ENCODE measurements around the gene SCAANT1. TPM values are rescaled to one million over a fixed set of nuclear protein-coding genes. Genes with fewer than 3 reads are reported as not detected.
A peak's percentile ranks its signal among the peaks of the same experiment; 100 is the strongest.

SCAANT1 gene
- polyA plus RNA-seq, 3 donors, result not detected

DNA sequence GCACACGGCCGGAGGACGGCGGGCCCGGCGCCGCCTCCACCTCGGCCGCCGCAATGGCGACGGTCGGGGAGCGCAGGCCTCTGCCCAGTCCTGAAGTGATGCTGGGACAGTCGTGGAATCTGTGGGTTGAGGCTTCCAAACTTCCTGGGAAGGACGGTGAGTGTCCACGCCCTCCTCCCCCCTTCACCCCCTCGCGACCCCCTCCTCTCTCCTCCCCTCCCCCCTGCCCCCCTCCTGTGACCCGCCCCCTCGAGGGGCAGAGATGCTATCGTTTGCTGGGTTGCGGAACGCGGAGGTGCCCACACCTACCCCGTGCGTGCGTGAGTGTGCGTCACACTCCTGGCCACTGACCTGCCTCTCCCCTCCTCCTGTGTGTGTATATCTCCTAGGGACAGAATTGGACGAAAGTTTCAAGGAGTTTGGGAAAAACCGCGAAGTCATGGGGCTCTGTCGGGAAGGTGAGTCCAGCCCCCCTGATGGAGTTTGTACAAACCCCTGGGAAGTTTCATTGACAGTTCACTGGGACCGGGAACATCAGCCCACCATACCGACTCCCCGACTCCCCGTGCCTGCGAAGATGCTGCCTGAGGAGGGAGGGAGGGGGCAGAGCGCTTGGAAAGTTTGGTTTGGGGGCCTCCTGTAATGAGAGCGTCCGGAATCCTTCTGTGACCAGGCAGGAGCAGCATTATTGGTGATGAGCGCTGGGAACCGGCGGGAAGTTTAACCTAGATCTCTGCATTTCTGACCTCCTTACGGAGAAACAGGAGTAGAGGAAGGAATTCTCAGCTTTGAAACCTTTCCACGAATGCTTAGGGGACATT lies 795 bp upstream of the SCAANT1 start:
- Histone ChIP-seq H3K79me2 (ENCODE audit: insufficient read depth, low read length) (peaks cover 62% of the 10 kb centered on the region), H3K9ac (ENCODE audit: insufficient read depth, low read length, poor library complexity, severe bottlenecking) (peak overlapping the region; percentile 81), H3K4me3 (replicated peaks in 1 of 3; ENCODE audit: low read depth in 2 of 3, low read length in 3 of 3) (peak overlapping the region; percentile 28 to 89 (median 84)), H4K20me1 (ENCODE audit: insufficient read depth, low read length) (peaks cover 31% of the 10 kb centered on the region), H3K9me3 (replicated peaks in 1 of 2; ENCODE audit: control insufficient read depth in 1 of 2, insufficient read depth in 1 of 2, low read length in 2 of 2) (no peaks in the 10 kb centered on the region), H3K27me3 (ENCODE audit: control insufficient read depth in 2 of 2, insufficient read depth in 2 of 2, low read length in 2 of 2) (no peaks in the 10 kb centered on the region), H3K27ac (ENCODE audit: low read depth in 1 of 2, low read length in 2 of 2) (peak overlapping the region; percentile 81 to 91), H3K36me3 (replicated peaks in 1 of 2; ENCODE audit: control insufficient read depth in 1 of 2, insufficient read depth in 2 of 2, low read length in 2 of 2) (peaks cover 22 to 38% of the 10 kb centered on the region in 2 donors), H2AFZ (ENCODE audit: insufficient read depth, low read depth, low read length, poor library complexity, severe bottlenecking) (peak overlapping the region; percentile 33), H3K4me2 (replicated peaks; ENCODE audit: extremely low read depth, low read length, poor library complexity, severe bottlenecking) (peak overlapping the region; percentile 73), H3K4me1 (ENCODE audit: control insufficient read depth in 1 of 2, insufficient read depth in 2 of 2, low read length in 2 of 2) (peaks cover 33 to 46% of the 10 kb centered on the region in 2 donors)
- peaks cover 30 to 50% of the 10 kb centered on the region in 2 donors for H3K36me3 Mint-ChIP-seq
- TF ChIP-seq CTCF (IDR thresholded peaks at IDR 0.05), result no peak
- H3K4me1 Mint-ChIP-seq, result peaks cover 44% of the 10 kb centered on the region
- peak overlapping the region; percentile 85 to 94 (median 93) for H3K27ac Mint-ChIP-seq
- peaks cover 0 to 4% (median 0%) of the 10 kb centered on the region in 3 donors for H3K27me3 Mint-ChIP-seq (ENCODE audit: low read depth in 3 of 3)
- intact Hi-C loops (cut with micrococcal nuclease), result loop anchor here (2.0 to 5.0 kb wide), 5 partner anchors 20 to 64 kb away; no protein-coding TSS in a partner anchor
- WGBS (ENCODE audit: insufficient coverage), result 35% methylated on average over 20 of the region's 46 CpGs
- peak in 2 of 3 donors; percentile 31 to 69 for DNase-seq
- peak overlapping the region; percentile 83 to 89 for H3K4me3 Mint-ChIP-seq
- H3K9me3 Mint-ChIP-seq, result no peaks in the 10 kb centered on the region

DNA sequence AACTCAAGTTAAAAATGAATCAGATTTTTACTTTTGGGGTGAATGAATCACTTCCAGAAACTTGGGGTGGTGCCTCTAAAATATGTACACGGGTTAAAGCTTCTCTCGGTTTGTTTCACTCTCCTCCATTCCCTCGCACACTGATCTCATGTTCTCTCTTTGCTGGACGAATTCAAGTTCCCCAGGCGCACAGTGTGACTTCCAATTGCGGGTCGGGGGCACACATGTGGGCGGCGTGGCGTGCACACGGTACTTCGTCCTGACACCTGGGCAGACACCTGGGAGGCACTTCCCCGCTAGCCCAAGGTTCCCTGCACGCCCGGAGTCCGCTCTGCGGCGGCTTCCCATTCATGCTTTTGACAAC lies 692 bp downstream of the SCAANT1 start:
- Histone ChIP-seq H4K20me1 (ENCODE audit: insufficient read depth, low read length) (peaks cover 35% of the 10 kb centered on the region), H3K27ac (ENCODE audit: low read depth in 1 of 2, low read length in 2 of 2) (peak overlapping the region; percentile 81 to 91), H3K79me2 (ENCODE audit: insufficient read depth, low read length) (peaks cover 61% of the 10 kb centered on the region), H3K27me3 (ENCODE audit: control insufficient read depth in 2 of 2, insufficient read depth in 2 of 2, low read length in 2 of 2) (no peaks in the 10 kb centered on the region), H3K4me1 (ENCODE audit: control insufficient read depth in 1 of 2, insufficient read depth in 2 of 2, low read length in 2 of 2) (peaks cover 33 to 46% of the 10 kb centered on the region in 2 donors), H3K36me3 (replicated peaks in 1 of 2; ENCODE audit: control insufficient read depth in 1 of 2, insufficient read depth in 2 of 2, low read length in 2 of 2) (peaks cover 14 to 31% of the 10 kb centered on the region in 2 donors), H3K9me3 (replicated peaks in 1 of 2; ENCODE audit: control insufficient read depth in 1 of 2, insufficient read depth in 1 of 2, low read length in 2 of 2) (no peaks in the 10 kb centered on the region), H2AFZ (ENCODE audit: insufficient read depth, low read depth, low read length, poor library complexity, severe bottlenecking) (peak overlapping the region; percentile 81), H3K9ac (ENCODE audit: insufficient read depth, low read length, poor library complexity, severe bottlenecking) (peak overlapping the region; percentile 81), H3K4me2 (replicated peaks; ENCODE audit: extremely low read depth, low read length, poor library complexity, severe bottlenecking) (peak overlapping the region; percentile 93), H3K4me3 (replicated peaks in 1 of 3; ENCODE audit: low read depth in 2 of 3, low read length in 3 of 3) (peak overlapping the region; percentile 77 to 89 (median 84))
- under 1% methylated on average over 17 of the region's 18 CpGs for WGBS (ENCODE audit: insufficient coverage)
- H3K27me3 Mint-ChIP-seq (ENCODE audit: low read depth in 3 of 3), result peaks cover 0 to 4% (median 0%) of the 10 kb centered on the region in 3 donors
- intact Hi-C loops (cut with micrococcal nuclease), result loop anchor here (2.0 to 5.0 kb wide), 4 partner anchors 34 to 66 kb away; no protein-coding TSS in a partner anchor
- H3K9me3 Mint-ChIP-seq, result no peaks in the 10 kb centered on the region
- DNase-seq, result peak in 2 of 3 donors; percentile 25 to 35
- H3K4me3 Mint-ChIP-seq, result peak overlapping the region; percentile 92 to 95
- no peak for TF ChIP-seq CTCF (IDR thresholded peaks at IDR 0.05)
- peaks cover 24 to 42% of the 10 kb centered on the region in 2 donors for H3K36me3 Mint-ChIP-seq
- peak overlapping the region; percentile 85 to 96 (median 94) for H3K27ac Mint-ChIP-seq
- peaks cover 43% of the 10 kb centered on the region for H3K4me1 Mint-ChIP-seq
